ENCODE data around the gene KRT222.

Gene KRT222

DNA sequence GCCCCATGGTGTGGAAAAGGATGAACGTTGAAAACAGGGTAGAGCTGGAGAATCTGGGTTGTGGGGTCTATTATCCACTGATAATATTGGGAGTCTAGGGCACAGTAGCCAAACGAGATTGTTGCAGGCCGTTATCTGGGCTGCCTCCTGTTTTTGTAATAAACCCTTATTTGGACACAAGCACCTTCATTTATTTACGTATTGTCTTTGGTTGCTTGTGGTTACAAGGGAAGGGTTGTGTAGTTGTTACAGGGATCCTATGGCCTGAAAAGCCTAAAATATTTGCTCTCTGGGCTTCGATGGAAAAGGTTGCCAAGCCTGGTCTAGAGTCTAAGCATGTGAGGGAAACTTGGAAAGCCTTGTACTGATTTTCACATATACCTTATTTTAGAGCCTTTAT, 13.0 kb downstream of the KRT222 start:
- DNase-seq = no peak

DNA sequence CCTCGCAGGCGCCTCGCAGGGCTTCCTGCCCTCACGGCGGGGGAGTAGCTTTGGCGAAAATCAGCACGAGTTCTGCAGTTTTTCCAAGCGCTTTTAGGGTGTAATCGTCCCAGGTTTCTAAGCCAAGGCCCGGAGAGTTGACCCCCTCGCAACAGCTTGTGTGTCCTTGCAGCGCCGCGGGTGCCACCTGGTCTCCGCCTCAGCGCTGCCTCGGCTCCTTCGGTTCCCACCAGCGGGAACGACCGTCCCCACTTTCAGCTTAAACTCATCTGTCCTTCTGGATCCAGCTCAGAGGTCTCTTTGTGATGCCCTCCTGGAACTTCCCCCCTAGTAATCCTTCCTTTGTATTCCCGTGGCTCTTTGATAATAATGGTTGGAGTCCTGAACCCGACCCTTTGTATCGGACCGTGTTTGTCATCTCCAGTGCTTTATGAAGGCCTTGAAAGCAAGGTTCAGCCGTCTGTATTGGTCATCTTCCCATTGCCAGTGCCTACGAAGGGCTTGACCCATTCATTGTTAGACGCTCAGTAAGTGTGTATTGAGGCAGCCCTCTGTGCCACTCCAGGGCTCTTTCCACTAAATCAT, 16.5 kb downstream of the KRT222 start:
- DNase-seq = peak; percentile 83

DNA sequence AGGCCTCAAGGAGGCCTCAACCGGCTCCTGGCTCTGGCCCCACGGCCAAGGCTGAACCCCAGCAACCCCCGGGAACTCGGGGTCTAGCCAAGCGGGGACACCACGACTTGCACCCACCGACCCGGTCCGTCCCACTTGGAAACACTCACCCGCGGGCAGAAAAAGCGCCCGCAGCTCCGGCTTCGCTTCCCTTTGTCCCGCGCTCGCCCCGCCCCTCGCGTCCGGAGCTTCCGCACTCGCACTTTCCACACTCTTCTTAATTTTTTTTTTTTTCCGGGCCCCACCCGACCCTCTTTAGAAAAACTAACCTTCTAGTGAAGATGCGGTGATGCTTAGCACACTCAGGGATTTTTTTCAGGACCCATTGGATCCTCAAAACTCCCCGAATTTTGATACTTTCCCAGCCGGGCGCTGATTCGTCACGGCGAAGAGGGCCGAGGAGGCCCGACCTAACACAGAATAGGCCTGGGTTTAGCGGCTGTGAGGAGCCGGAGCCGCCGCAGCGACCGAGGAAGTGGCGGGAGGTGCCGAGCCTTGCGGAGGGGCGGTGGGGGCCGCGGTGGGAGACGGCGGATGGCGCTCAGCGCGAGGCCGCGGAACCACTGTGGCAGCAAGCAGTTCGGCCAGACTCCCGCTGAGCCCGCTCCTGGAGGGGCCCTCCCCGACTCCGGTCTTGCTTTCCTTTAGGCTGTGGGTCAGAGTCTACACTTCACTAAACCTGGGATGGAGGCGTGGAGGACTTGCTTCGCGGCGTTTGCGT, 17.2 kb downstream of the KRT222 start, which contains the start of gene SMARCE1:
Gene SMARCE1, minus strand, starts transcription at position 195 of the 760 bp plus-strand sequence. CDS start 2,016 bp downstream, outside the sequence.
- DNase-seq = peak; percentile 86

DNA sequence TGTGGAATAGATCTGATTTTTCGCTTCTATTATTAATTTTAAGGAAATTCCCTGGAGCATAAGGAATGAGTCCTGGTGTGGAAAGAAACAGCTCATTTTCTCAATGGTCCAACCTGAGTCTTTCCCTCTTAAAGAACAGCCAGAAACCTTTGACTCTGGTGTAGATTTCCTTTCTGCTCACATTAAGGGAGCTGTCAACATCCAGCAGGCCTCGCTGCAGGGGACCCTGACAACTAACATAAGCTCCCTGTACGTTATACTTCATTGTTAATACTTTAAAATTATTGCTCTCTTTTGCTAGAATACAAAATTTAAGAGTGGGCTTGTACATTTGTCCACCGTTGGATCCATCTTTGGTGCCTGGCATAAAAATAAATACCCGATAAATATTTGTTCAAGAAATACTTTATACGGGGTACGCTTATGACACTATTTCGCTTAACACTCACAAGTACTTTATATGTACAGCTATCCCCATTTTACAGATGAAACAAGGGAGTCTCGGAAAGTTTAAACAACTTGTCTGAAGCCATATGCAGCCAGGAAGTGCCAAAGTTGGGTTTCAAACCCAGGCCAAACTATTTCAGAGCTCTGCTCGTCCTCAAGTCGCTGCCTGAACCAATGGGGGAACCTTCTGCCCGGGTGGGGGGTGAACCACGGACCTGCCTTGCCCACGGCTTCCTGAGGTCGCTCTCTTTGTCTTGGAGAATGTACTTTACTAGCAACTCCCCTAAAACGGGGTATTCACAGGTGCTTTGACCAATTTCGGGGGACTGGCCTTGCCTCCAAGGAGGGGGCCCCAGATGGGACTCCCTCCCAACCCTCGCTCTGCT, 18.0 kb downstream of the KRT222 start:
- DNase-seq = no peak

DNA sequence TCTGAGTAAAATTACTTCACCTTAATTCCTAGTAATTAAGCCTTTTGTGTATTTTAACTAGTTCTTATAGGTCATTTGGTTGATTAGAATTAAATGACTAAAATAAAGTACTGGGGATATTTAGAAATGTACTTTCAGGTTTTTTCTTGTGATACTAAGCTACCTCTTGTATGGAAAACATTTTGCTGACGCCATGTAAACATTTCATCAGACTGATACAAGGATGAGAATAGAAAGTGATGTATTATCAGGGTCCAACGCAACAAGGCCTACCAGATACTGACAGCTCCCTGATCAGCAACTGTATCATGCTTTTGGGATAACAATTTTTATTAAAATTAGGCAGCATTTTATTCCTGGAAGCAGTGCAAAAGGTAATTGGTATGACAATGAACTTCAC, 19.0 kb downstream of the KRT222 start:
- no peak for DNase-seq

DNA sequence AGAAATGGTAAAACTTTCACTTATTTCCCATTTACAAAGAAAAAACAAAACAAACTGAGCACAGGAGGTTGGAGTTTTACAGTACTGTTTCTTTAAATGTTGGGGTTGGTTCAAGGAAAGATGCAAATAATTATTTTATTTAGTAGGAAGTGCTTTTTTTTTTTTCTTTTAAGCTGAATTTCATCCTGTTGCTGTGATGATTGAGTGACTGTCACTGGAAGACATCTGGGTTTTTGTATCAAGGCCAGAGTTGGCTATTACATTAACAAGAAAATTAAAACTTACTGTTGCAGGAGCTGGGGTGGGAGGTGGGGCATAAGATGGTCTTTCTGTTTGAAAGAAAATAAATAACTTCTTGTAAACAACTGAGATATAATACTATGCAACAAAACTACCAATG, 19.7 kb downstream of the KRT222 start:
- no peak for DNase-seq

DNA sequence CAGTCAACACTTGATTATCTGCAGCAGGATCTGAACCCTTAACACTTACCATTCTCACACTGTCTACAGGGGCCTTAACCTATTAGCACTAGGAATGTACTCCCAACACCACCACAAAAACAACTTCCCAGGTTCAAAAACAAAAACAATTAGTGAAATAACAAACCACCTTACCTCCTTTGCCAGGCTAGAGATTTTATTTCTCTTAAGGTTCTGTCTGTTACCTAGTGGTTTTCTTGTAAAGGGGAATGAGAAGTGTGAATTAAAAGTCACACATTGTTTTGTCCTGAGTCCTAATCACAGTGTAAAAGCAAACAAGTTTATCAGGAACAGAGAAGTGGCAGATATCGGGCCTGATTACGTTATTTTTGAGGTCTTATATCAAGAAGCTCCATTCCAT, 27.0 kb downstream of the KRT222 start:
- DNase-seq = no peak

DNA sequence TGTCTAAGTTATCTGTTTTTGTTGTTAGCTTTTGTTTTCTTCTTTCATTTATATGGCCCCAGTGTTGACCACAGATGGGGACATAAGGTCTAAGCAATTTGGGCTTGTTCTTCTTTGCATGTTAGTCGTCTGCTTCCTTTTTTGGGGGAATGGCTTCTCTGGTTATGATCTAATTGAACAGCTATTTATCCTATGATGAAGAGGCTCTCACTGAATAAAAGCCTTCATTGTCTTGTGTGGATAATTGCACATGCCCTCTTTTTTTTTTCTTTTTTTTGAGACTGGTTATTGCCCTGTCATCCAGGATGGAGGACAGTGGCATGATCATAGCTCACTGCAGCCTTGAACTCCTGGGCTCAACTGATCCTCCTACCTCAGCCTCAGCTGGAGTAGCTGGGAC, 31.1 kb downstream of the KRT222 start:
- DNase-seq = no peak

DNA sequence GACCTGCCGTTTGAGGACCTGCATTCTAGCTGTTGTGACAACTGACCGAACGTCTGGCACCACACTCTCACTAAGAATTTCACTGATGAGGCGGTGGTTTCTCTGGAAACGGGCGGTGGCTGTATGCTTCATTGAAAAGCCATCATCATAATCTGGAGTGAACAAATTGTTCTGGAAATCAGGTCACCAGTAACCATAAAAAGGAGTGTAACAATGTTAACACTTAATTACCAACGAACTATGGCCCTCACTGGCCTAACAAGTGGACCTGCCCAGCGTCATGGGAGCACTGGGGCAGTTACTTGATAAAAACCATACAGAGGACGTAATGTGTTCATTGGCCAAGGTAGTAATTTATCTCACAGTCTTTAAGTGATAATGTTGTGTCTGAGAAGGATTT, 32.8 kb downstream of the KRT222 start:
- no peak for DNase-seq

DNA sequence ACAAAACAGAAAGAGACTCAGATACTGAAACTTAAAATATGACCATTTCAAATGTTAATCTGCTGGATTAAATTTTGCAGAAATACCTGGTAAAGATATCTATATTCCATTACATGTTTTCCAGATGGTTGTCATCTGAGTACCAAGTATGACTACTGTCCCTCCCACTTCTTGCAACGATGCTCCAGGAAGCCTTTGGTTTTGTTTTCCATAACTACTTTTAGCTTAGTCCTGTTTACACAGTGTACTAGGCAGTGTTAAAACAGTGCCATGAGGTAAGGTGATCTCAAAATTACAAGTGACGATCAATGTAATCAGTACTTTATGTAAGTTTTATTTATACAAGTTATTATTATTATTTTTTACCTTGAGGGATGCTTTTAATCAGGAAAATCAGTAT, 35.1 kb downstream of the KRT222 start:
- no peak for DNase-seq

DNA sequence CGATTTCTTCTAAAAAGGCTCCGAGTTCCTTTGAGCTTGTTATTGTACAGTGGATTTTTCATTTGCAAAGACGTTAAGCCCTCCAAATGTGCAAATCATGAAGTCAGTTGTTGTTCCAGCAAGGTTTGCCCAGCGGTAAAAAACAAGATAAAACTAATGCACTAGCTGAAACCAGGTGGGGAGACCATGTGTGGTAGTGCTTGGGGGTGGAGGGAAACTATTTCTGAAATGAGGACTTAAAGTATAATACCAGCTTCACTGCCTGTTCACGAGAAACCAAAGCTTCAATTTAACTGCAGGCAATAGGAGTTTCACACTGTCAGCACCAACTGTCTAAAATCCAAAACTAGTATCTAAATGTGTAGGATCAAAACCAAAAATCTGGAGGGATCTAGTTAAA, 39.7 kb downstream of the KRT222 start:
- no peak for DNase-seq

DNA sequence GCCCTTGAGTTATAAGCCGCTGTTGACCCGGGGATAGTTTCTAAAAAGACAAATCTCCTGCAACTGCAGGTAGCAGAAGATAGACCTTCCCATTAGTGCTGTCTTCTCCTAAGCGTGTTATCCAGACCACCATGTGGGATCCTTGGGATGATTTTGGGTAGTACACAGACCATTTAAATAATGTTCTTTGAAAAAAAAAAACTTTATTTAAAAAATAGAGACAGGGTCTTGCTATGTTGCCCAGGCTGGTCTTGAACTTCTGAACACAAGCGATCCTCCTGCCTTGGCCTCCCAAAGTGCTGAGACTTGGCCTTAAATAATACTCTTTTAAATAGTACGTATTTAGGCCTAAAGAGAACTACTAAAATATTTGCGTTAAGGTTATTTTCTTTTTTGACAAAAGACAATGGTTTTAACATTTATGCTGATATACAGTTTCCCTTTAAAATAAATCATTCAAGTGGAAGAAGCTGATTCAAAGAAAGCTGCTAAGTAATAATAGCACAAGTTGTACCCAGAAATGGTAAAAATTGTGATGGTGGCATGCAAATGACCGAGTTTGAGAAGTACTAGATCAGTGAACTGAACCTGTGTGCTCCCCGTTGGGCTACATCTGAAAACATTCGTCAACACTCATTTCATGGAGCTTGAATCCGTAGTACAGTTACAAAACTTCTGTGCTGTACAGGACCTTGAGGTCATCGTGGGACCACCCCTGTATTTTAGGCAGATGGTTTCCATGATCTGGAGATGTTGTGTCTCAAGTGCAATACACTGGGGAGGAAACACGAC, 41.4 kb downstream of the KRT222 start:
- DNase-seq = no peak

DNA sequence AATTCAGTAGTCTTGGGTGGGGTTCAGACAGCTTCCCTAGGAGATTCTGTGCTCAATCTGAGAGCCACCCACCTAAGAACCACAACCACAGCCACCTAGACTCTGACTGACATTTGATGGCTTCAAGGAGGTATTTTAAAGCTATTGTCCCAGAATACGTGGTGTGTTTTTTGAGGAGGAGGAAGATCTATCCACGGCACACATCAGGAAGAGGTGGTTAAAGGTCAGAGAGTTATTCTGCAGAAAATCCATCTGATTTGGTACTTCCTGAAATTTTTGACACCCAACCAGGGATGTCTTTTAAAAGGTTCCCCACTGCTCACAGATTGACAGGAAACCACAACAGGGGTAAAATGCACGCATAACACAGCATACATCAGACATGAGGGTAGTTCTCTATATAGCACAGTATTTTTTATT, 42.5 kb downstream of the KRT222 start:
- DNase-seq = no peak

DNA sequence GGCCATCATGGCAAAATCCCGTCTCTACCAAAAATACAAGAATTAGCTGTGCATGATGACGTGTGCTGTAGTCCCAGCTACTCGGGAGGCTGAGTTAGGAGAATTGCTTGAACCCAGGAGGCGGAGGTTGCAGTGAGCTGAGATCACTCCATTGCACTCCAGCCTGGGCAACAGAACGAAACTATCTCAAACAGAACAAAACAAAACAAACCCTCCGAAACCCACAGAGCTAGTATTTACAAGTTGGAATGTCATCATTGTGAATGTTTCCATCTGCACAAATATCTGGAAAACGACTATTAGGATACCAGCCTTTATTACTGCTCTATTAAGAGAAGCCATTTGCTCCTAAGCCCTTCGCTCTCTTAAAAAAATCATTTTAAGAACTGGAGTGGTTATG, 43.4 kb downstream of the KRT222 start:
- DNase-seq = no peak

DNA sequence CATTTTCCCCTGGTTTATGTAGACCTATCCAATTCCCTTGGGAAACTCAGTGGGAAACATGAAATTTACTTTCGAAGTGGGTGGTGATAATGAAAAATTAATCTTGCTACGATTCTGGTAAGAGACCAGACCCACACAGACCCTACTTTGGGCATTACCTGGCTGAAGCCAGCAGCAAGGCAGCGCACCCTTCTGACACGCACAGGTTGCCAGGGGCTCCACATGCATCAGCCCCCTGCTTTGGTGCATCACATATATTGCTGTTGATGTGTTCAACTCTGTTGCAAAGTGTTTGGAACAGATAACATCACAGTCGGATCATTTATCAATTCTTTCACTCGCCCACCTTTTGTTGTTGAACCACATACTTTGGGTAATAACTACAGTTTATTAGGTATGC, 44.0 kb downstream of the KRT222 start:
- no peak for DNase-seq

DNA sequence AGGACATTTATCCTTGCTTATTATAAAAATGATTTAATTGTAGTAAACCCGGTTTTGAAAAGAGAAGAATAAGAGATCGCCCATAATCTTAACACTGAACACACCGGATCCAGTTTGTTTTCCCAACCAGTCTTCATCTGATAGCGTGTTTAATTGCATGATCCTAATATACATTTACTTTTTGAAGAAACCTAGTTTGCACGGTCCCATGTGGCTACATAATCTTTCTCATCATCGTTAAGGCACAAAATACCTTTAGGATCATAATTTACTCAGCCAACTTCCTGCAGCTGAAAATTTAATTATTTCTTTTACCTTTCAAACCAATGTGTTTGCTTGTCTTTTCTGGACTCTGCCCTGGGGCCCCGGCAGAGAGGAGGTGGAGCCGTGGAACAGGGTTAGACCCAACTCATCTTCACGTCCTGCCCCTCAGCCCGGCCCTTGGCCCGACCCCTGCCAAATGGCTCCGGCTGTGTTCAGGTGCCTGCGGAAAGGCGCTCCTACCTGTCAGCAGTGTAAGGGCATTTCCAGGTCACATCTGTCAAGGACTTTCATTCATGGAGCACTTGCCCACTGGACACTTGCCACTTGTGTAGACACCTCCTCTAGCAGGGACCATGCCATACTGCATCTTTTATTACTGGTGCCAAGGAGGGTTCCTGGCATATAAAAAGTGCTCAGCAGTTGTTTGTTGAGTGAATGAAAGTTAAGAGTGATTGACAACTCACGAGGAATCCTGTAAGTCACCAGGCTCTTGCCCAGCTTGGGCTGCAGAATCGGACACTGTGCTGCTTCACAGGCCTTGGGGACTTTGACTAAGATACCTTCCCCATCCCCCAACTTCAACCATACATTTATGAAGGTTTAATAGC, 46.0 kb downstream of the KRT222 start:
- DNase-seq = no peak

DNA sequence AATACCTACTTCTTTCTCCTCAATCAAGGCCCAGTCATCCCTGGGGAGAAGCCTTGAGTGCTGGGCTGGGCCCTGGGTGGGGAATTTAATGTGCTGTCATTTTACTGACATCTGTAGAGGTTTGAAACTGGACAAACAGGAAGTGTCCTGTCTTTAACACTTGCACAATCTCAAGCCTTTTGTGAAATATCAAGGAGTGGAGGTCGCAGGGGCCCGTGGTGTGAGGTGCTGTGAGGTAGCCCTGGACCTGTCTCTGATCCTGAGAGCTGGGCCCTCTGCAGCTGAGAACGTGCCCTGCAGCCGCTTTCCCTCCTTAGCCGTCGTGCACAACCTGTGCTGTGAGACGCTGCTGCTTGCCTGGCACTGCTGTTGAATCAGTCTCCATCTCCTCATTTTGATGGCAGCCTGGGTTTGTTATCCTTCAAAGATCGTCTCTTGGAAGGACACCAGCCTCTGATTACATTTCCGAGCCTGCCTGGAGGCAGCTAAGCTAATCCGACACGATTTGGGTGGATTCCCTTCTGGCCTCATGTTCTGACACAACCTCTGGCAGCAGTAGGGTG, 47.2 kb downstream of the KRT222 start:
- no peak for DNase-seq

DNA sequence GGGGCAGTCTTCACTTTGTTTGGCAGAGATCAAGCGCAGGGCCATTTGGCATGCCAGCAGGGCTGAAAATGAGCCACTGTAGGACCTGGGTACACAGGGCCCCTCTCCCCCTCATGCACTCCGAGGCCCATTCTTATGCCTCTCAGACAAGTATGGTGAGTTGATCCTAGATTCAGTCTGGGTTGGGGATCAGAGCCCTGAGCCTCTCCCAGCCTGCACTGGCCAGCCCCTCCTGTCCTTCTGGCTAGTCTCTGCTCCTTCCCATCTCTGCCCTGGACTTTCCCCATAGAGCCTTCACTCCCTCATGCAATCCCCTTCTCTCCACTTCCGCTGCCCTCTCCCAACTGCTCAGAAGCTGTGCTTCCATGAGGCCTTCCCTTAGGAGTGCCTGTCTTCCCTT, 48.4 kb downstream of the KRT222 start:
- no peak for DNase-seq

DNA sequence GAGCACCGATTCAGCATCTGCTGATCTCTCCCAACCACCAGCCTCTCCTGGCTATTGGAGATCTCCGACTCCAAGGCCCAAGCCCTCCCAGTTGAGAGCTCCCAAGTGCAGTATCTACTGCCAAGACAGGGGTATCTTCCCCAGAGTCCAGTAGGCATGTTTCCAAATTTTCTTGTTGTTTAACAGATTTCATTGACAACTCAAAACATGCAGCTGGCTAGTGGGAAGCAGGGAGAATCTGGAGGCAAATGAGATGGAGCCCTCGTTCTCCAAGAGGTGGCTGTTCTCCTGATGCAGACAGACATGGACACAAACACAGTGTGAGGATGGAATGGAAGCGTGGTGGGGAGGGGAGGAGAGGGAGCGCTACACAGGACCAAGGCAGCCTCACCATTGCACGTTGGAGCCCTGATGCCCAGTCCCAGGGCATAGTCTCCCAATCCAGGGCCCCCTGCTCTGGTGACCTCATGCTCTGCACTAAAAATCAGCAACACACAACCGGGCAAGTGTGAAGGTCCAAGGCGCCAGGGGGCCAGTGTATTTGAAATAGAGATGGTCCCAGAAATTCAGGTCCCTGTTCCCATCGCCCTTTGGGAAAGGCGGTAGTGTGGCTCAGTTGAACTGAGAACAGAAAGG, 49.0 kb downstream of the KRT222 start:
- DNase-seq = no peak

DNA sequence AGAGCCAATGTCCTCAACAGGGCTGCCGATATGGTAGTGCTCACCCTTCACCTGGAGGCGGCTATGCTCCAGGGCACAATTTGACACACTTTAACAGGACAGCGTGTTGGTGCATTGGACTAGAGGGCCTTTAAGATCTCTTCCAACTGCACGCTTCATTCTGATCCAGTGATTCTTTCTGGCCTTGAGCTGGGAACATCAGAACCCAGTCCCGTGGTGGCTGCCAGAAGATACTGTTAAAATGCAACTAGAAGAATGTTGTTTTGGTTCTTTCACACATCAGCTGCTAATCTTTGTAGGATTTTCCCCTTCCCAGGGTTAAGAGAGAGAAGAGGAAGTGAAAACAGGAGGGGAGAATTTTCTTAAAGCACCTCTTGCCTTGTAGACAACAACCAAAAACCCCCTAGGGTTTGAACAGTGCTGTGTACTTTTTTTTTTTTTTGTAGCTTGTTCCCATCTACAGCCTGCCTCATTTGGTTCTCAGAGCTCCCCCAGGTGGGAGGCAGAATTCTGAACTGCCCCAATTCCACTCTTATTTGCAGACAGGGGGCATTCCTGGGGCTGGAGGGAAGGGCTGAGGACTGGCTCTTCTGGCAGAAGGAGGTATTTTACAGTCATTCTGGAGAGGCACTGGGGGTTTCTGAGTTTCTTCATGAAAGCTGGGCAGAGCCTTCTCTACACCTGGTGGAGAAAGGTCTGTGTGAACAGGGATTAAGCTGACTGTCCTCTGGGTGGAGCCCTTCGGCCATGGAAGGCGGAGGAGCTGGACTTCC, 49.7 kb downstream of the KRT222 start:
- DNase-seq = peak; percentile 8
